Measurements from ENCODE around the gene IL1R1.

DNA sequence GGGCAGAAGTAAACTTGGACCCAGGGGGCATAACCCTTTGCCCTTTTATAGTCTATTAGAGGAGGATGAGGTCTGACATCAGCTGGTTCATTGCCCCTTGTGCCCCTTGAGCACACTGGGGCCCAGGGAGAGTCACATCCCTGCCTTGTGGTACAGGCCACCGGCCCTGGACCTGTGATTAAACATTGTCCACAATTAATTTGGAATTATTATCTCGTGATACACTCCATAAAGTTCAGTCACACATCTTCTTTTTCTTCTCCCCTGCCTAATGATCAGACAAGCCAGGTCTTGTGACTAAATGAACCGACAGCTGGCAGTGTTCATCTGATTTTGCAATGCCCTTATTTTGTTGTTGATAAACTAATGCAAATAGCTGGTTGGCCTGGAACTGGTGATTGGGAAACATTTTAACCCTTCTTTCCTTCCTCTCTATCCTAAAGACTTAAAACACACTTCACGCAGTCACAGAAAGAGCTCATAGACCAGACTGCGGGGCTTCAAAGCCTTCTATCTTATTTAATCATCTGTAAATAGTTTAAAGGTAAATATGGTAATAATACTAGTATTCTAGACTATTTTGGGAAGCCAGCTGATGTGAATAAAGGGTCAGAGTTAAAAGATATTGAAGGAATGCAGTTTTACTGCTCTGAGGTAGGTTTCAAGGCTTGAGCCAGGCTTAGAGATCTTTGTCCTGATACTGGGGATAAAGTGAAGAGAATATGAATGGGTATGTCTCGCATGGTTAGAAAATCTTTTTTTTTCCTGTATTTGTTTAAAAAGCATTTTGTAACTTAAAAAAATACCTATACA is 13.4 kb downstream of the IL1R1 start:
- TF ChIP-seq, protein P1, sequence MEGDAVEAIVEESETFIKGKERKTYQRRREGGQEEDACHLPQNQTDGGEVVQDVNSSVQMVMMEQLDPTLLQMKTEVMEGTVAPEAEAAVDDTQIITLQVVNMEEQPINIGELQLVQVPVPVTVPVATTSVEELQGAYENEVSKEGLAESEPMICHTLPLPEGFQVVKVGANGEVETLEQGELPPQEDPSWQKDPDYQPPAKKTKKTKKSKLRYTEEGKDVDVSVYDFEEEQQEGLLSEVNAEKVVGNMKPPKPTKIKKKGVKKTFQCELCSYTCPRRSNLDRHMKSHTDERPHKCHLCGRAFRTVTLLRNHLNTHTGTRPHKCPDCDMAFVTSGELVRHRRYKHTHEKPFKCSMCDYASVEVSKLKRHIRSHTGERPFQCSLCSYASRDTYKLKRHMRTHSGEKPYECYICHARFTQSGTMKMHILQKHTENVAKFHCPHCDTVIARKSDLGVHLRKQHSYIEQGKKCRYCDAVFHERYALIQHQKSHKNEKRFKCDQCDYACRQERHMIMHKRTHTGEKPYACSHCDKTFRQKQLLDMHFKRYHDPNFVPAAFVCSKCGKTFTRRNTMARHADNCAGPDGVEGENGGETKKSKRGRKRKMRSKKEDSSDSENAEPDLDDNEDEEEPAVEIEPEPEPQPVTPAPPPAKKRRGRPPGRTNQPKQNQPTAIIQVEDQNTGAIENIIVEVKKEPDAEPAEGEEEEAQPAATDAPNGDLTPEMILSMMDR (IDR thresholded peaks at IDR 0.05; ENCODE audit: low read depth, low read length, missing input control): peak; percentile 1
- TF ChIP-seq, protein P2, sequence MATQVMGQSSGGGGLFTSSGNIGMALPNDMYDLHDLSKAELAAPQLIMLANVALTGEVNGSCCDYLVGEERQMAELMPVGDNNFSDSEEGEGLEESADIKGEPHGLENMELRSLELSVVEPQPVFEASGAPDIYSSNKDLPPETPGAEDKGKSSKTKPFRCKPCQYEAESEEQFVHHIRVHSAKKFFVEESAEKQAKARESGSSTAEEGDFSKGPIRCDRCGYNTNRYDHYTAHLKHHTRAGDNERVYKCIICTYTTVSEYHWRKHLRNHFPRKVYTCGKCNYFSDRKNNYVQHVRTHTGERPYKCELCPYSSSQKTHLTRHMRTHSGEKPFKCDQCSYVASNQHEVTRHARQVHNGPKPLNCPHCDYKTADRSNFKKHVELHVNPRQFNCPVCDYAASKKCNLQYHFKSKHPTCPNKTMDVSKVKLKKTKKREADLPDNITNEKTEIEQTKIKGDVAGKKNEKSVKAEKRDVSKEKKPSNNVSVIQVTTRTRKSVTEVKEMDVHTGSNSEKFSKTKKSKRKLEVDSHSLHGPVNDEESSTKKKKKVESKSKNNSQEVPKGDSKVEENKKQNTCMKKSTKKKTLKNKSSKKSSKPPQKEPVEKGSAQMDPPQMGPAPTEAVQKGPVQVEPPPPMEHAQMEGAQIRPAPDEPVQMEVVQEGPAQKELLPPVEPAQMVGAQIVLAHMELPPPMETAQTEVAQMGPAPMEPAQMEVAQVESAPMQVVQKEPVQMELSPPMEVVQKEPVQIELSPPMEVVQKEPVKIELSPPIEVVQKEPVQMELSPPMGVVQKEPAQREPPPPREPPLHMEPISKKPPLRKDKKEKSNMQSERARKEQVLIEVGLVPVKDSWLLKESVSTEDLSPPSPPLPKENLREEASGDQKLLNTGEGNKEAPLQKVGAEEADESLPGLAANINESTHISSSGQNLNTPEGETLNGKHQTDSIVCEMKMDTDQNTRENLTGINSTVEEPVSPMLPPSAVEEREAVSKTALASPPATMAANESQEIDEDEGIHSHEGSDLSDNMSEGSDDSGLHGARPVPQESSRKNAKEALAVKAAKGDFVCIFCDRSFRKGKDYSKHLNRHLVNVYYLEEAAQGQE (IDR thresholded peaks at IDR 0.05): peak; percentile 84
- peak; percentile 37 to 49 for TF ChIP-seq RAD21 (IDR thresholded peaks at IDR 0.05)
